Heart left ventricle (tissue), 13 donors: ENCODE measurements around the gene ST3GAL2.

Experiments
- POLR2A ChIP-seq, 2 donors: fragments of 450-650 bp; IDR thresholded peaks; one replicate each; pipeline ENCODE4 v1.6.1; 2017; ENCODE audit warnings: antibody characterized with exemption in 2 of 2, mild to moderate bottlenecking in 2 of 2, moderate library complexity in 2 of 2
- TF ChIP-seq, protein P1 (sequence below), 12 donors: fragments of 200-600 bp; sonication (generic) in 4 of 12; IDR thresholded peaks; one replicate each; pipeline versions ENCODE4 v1.5.0 to v1.8.0; 2018 to 2022; ENCODE audit warnings: antibody characterized with exemption in 12 of 12, mild to moderate bottlenecking in 5 of 12
- donor health status: ischemic (EF 13 %, LVEDD 7.1; RV severe dilation, severe dysfunction).
- donor health status: DM: no; HTN: yes; CAD: no.
- donor health status: DM: no; HTN: no; CAD: no.
- donor health status: ischemic (EF 25% LVEDD 6.9; RV normal size, moderate dysfunction).
- donor health status: ischemic (EF 25% LVEDD 5.7; RV mildly dilated, moderate dysfunction).
- donor health status: ischemic (EF 35%, LVEDD 5.7; RV mildly dilated, moderate dysfunction).
- donor health status: nonischemic (EF 11% LVEDD 7.7; RV severe dilation, severe dysfunction).
- donor health status: DM: yes; HTN: yes; CAD: no.
- donor health status: PGD.
- donor health status: ischemic (EF 29% LVEDD 5.4; RV normal size, mild dysfunction).
- donor health status: nonischemic (EF 23%, LVEDD 6.1; RV moderate dilation, normal function).

- TF ChIP-seq, protein P1, sequence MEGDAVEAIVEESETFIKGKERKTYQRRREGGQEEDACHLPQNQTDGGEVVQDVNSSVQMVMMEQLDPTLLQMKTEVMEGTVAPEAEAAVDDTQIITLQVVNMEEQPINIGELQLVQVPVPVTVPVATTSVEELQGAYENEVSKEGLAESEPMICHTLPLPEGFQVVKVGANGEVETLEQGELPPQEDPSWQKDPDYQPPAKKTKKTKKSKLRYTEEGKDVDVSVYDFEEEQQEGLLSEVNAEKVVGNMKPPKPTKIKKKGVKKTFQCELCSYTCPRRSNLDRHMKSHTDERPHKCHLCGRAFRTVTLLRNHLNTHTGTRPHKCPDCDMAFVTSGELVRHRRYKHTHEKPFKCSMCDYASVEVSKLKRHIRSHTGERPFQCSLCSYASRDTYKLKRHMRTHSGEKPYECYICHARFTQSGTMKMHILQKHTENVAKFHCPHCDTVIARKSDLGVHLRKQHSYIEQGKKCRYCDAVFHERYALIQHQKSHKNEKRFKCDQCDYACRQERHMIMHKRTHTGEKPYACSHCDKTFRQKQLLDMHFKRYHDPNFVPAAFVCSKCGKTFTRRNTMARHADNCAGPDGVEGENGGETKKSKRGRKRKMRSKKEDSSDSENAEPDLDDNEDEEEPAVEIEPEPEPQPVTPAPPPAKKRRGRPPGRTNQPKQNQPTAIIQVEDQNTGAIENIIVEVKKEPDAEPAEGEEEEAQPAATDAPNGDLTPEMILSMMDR (IDR thresholded peaks at IDR 0.05), result no peak
- TF ChIP-seq POLR2A (IDR thresholded peaks at IDR 0.05), result no peak
These were observed 41.5 kb upstream of the ST3GAL2 start for GRCh38 chr16:70480127-70481105.
